ENCODE results near the gene TASP1. TPM values are rescaled to one million over a fixed set of nuclear protein-coding genes. Genes with fewer than 3 reads are reported as not detected.

The TASP1 gene
- total and polyA plus RNA-seq, 2 donors from 2014 or later, result 6.0 to 22.7 TPM

GRCh38 chr20:13452470-13453124 lies 186.1 kb downstream of the TASP1 start:
- H3K4me3 ChIP-seq (ENCODE audit: low read length in 3 of 3), result no peak overlapping the region
- DNase-seq (no peak), FAIRE-seq (no peak)
- H3K9ac ChIP-seq (ENCODE audit: low read length in 3 of 3), result no peak overlapping the region
- intact Hi-C loops (cut with DNase I), result no loop called here
- no peaks in the 10 kb centered on the region for H3K9me3 ChIP-seq (ENCODE audit: control insufficient read depth in 2 of 3, insufficient read depth in 1 of 3, low read length in 3 of 3)
- H3K4me1 ChIP-seq (ENCODE audit: control insufficient read depth in 2 of 3, insufficient read depth in 2 of 3, low read depth in 1 of 3, low read length in 3 of 3), result no peaks in the 10 kb centered on the region
- no peak overlapping the region for H3K27ac ChIP-seq (ENCODE audit: low read depth in 2 of 2, low read length in 2 of 2)
- no peak for TF ChIP-seq CTCF (IDR thresholded peaks at IDR 0.05; ENCODE audit: borderline replicate concordance, extremely low read depth, insufficient read depth)
- H3K27me3 ChIP-seq (ENCODE audit: control insufficient read depth, insufficient read depth, low read length), result no peaks in the 10 kb centered on the region
- no peaks in the 10 kb centered on the region for H3K36me3 ChIP-seq (ENCODE audit: control insufficient read depth in 2 of 3, insufficient read depth in 3 of 3, low read length in 3 of 3)

DNA sequence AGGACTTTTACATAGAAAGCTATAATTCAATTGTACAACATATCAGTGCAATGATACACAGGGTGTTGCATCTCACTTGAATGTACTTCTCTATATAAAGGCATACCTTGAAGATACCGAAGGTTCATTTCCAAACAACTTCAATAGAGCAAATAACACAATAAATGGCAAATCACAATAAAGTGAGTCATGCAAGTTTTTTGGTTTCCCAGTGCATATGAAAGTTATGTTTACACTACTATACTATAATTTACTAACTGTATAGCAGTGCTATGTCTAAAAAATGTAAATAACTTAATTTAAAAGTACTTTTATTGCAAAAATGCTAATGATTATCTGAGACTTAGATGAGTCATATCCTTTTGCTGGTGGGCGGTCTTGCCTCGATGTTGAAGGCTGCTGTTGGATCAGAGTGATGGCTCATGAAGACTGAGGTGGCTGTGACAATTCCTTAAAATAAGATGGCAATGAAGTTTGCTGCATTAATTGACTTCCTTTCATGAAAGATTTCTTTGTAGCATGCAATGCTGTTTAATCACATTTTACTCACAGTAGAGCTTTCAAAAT lies 188.8 kb downstream of the TASP1 start:
- FAIRE-seq (no peak), DNase-seq (no peak)
- Histone ChIP-seq H3K4me3 (ENCODE audit: low read length in 3 of 3) (no peak overlapping the region), H3K9ac (ENCODE audit: low read length in 3 of 3) (no peak overlapping the region), H3K36me3 (ENCODE audit: control insufficient read depth in 2 of 3, insufficient read depth in 3 of 3, low read length in 3 of 3) (no peaks in the 10 kb centered on the region), H3K27ac (ENCODE audit: low read depth in 2 of 2, low read length in 2 of 2) (no peak overlapping the region), H3K9me3 (ENCODE audit: control insufficient read depth in 2 of 3, insufficient read depth in 1 of 3, low read length in 3 of 3) (no peaks in the 10 kb centered on the region), H3K27me3 (ENCODE audit: control insufficient read depth, insufficient read depth, low read length) (no peaks in the 10 kb centered on the region), H3K4me1 (ENCODE audit: control insufficient read depth in 2 of 3, insufficient read depth in 2 of 3, low read depth in 1 of 3, low read length in 3 of 3) (no peaks in the 10 kb centered on the region)
- no peak for TF ChIP-seq CTCF (IDR thresholded peaks at IDR 0.05; ENCODE audit: borderline replicate concordance, extremely low read depth, insufficient read depth)
- intact Hi-C loops (cut with DNase I), result no loop called here

- H3K36me3 ChIP-seq (ENCODE audit: control insufficient read depth in 2 of 3, insufficient read depth in 3 of 3, low read length in 3 of 3), result no peaks in the 10 kb centered on the region
- no peak for TF ChIP-seq CTCF (IDR thresholded peaks at IDR 0.05; ENCODE audit: borderline replicate concordance, extremely low read depth, insufficient read depth)
- H3K9me3 ChIP-seq (ENCODE audit: control insufficient read depth in 2 of 3, insufficient read depth in 1 of 3, low read length in 3 of 3), result no peaks in the 10 kb centered on the region
- no peak for DNase-seq
- H3K9ac ChIP-seq (ENCODE audit: low read length in 3 of 3), result no peak overlapping the region
- no peak overlapping the region for H3K27ac ChIP-seq (ENCODE audit: low read depth in 2 of 2, low read length in 2 of 2)
- H3K27me3 ChIP-seq (ENCODE audit: control insufficient read depth, insufficient read depth, low read length), result no peaks in the 10 kb centered on the region
- no peak overlapping the region for H3K4me3 ChIP-seq (ENCODE audit: low read length in 3 of 3)
- intact Hi-C loops (cut with DNase I), result no loop called here
- no peaks in the 10 kb centered on the region for H3K4me1 ChIP-seq (ENCODE audit: control insufficient read depth in 2 of 3, insufficient read depth in 2 of 3, low read depth in 1 of 3, low read length in 3 of 3)
- FAIRE-seq, result no peak
Observed at GRCh38 chr20:13447385-13448180, 191.1 kb downstream of the TASP1 start.

Data from kidney (tissue), 14 donors.